ENCODE data around the gene PRKAG2.

Gene PRKAG2

GRCh38 chr7:151708610-151709009 lies 168.3 kb downstream of the PRKAG2 start:
- TF ChIP-seq CTCF (IDR thresholded peaks at IDR 0.05; ENCODE audit: insufficient read depth, missing control alignments): no peak
- no peak for FAIRE-seq
- no peak for DNase-seq (ENCODE audit: insufficient read length, low spot score)

GRCh38 chr7:151707757-151708156 lies 169.2 kb downstream of the PRKAG2 start:
- DNase-seq (ENCODE audit: insufficient read length, low spot score): no peak
- TF ChIP-seq CTCF (IDR thresholded peaks at IDR 0.05; ENCODE audit: insufficient read depth, missing control alignments): no peak
- FAIRE-seq: no peak

- no peak for DNase-seq (ENCODE audit: insufficient read length, low spot score)
- no peak for TF ChIP-seq CTCF (IDR thresholded peaks at IDR 0.05; ENCODE audit: insufficient read depth, missing control alignments)
- FAIRE-seq: no peak
Observed at GRCh38 chr7:151707105-151707469, 169.8 kb downstream of the PRKAG2 start.

GRCh38 chr7:151706277-151707104 lies 170.4 kb downstream of the PRKAG2 start:
- TF ChIP-seq CTCF (IDR thresholded peaks at IDR 0.05; ENCODE audit: insufficient read depth, missing control alignments): no peak
- DNase-seq (ENCODE audit: insufficient read length, low spot score) (no peak), FAIRE-seq (no peak)

- DNase-seq (ENCODE audit: insufficient read length, low spot score) (no peak), FAIRE-seq (no peak)
- peak; percentile 45 for TF ChIP-seq CTCF (IDR thresholded peaks at IDR 0.05; ENCODE audit: insufficient read depth, missing control alignments)
Observed at GRCh38 chr7:151705636-151706276, 171.2 kb downstream of the PRKAG2 start.

- no peak for FAIRE-seq
- TF ChIP-seq CTCF (IDR thresholded peaks at IDR 0.05; ENCODE audit: insufficient read depth, missing control alignments): no peak
Observed at GRCh38 chr7:151704960-151705635, 171.8 kb downstream of the PRKAG2 start.

More at GRCh38 chr7:151704960-151705635, 171.8 kb downstream of the PRKAG2 start:
- no peak for DNase-seq (ENCODE audit: insufficient read length, low spot score)

Data from D721Med (cell line).